ENCODE measurements around the gene ALPL.

DNA sequence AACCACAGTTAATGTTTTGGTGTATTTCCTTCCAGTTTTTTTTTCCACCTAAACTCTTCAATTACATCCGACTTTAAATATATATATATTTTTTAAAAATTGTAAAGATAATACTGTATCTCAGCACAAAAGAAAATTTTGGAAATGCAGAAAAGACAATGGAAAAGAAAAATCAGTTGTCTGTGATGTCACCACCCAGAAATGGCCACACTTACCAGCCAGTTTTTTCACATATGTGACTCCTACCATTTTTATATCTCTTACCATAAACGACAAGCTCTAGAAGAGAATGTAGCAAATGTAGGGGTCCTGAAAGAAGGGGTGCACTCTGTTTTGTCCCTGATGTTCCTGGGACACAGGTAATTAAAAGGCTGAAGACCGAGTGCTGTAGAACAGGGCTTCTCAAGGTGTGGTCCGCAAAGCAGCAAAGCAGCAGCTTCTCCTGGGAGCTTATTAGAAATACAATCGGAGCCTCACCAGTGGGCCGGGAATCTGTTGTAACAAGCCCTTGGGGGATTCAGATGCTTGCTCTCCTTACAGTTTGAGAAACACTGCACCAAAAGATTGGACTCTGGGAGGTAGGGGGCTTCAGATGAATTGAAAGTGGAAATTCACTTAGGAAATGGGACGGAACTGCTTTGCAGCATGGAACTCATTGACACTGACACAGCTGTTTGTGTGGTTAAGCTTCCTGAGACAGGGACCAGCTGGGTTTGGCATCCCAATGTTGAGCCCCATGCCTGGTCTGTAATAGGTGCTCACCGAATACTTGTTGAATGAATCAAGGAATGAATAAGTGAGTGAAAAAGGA is 44.1 kb downstream of the ALPL start:
- no peak for TF ChIP-seq POLR2A (IDR thresholded peaks at IDR 0.05)
- TF ChIP-seq, protein P1, sequence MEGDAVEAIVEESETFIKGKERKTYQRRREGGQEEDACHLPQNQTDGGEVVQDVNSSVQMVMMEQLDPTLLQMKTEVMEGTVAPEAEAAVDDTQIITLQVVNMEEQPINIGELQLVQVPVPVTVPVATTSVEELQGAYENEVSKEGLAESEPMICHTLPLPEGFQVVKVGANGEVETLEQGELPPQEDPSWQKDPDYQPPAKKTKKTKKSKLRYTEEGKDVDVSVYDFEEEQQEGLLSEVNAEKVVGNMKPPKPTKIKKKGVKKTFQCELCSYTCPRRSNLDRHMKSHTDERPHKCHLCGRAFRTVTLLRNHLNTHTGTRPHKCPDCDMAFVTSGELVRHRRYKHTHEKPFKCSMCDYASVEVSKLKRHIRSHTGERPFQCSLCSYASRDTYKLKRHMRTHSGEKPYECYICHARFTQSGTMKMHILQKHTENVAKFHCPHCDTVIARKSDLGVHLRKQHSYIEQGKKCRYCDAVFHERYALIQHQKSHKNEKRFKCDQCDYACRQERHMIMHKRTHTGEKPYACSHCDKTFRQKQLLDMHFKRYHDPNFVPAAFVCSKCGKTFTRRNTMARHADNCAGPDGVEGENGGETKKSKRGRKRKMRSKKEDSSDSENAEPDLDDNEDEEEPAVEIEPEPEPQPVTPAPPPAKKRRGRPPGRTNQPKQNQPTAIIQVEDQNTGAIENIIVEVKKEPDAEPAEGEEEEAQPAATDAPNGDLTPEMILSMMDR (IDR thresholded peaks at IDR 0.05), result no peak
- TF ChIP-seq POLR2AphosphoS5 (IDR thresholded peaks at IDR 0.05), result no peak

Measured in prostate gland (tissue), 2 donors.